Measurements from ENCODE around the gene ARID3C.

Gene ARID3C

GRCh38 chr9:34651876-34652601, 23.2 kb upstream of the ARID3C start, which contains the start of gene IL11RA:
TSS of gene IL11RA (plus strand) at chr9:34652185. CDS start at chr9:34655218, 3,033 bp downstream.
- H3K4me3 ChIP-seq (replicated peaks in 1 of 2; ENCODE audit: low read depth in 2 of 2, low read length in 2 of 2) = peak within 1 kb of the TSS; percentile 25 to 42
- TF ChIP-seq CTCF (IDR thresholded peaks at IDR 0.05; ENCODE audit: low read depth, low read length) = no peak
- DNase-seq (ENCODE audit: low read depth in 2 of 2) = peak; percentile 89 to 91

- peak; percentile 64 to 71 for DNase-seq (ENCODE audit: low read depth in 2 of 2)
These were observed 22.5 kb upstream of the ARID3C start for GRCh38 chr9:34651321-34651720.

GRCh38 chr9:34650816-34651215, 21.9 kb upstream of the ARID3C start:
- TF ChIP-seq CTCF (IDR thresholded peaks at IDR 0.05; ENCODE audit: low read depth, low read length) = no peak
- H3K4me3 ChIP-seq (replicated peaks in 1 of 2; ENCODE audit: low read depth in 2 of 2, low read length in 2 of 2) = no peak overlapping the region
- DNase-seq (ENCODE audit: low read depth in 2 of 2) = peak; percentile 25 to 65

More at GRCh38 chr9:34651321-34651720, 22.5 kb upstream of the ARID3C start:
- H3K4me3 ChIP-seq (replicated peaks in 1 of 2; ENCODE audit: low read depth in 2 of 2, low read length in 2 of 2) = peak overlapping the region; percentile 25 to 42
- TF ChIP-seq CTCF (IDR thresholded peaks at IDR 0.05; ENCODE audit: low read depth, low read length) = no peak

GRCh38 chr9:34648673-34649072, 19.8 kb upstream of the ARID3C start:
- no peak overlapping the region for H3K4me3 ChIP-seq (replicated peaks in 1 of 2; ENCODE audit: low read depth in 2 of 2, low read length in 2 of 2)
- TF ChIP-seq CTCF (IDR thresholded peaks at IDR 0.05; ENCODE audit: low read depth, low read length) = no peak
- no peak for DNase-seq (ENCODE audit: low read depth in 2 of 2)

GRCh38 chr9:34647651-34648050, 18.8 kb upstream of the ARID3C start:
- H3K4me3 ChIP-seq (replicated peaks in 1 of 2; ENCODE audit: low read depth in 2 of 2, low read length in 2 of 2) = peak overlapping the region; percentile 61 to 76
- TF ChIP-seq CTCF (IDR thresholded peaks at IDR 0.05; ENCODE audit: low read depth, low read length) = no peak
- no peak for DNase-seq (ENCODE audit: low read depth in 2 of 2)

GRCh38 chr9:34647084-34647403, 18.2 kb upstream of the ARID3C start:
- DNase-seq (ENCODE audit: low read depth in 2 of 2) = no peak
- no peak for TF ChIP-seq CTCF (IDR thresholded peaks at IDR 0.05; ENCODE audit: low read depth, low read length)
- H3K4me3 ChIP-seq (replicated peaks in 1 of 2; ENCODE audit: low read depth in 2 of 2, low read length in 2 of 2) = peak overlapping the region; percentile 61 to 76

All from cardiac fibroblast (primary cell).